Placental pericyte (primary cell): ENCODE results near the gene TAF5L. TPM values are rescaled to one million over a fixed set of nuclear protein-coding genes. Genes with fewer than 3 reads are reported as not detected.

ENCODE experiments used
- small RNA-seq: library from RNA; depleted of rRNA; stranded (forward); fragments of <200 nt; gene quantifications from one replicate; pipeline ENCODE3, GENCODE V24; 2012; ENCODE audit warnings: low replicate concordance
- total RNA-seq: library from RNA; depleted of rRNA; stranded (reverse); fragments of >200 nt; gene quantifications from 2 replicates; pipeline ENCODE4 v1.2.3, GENCODE V29; 2012

TAF5L gene
- 15.8 and 30.8 TPM in 2 replicates for total RNA-seq

DNA sequence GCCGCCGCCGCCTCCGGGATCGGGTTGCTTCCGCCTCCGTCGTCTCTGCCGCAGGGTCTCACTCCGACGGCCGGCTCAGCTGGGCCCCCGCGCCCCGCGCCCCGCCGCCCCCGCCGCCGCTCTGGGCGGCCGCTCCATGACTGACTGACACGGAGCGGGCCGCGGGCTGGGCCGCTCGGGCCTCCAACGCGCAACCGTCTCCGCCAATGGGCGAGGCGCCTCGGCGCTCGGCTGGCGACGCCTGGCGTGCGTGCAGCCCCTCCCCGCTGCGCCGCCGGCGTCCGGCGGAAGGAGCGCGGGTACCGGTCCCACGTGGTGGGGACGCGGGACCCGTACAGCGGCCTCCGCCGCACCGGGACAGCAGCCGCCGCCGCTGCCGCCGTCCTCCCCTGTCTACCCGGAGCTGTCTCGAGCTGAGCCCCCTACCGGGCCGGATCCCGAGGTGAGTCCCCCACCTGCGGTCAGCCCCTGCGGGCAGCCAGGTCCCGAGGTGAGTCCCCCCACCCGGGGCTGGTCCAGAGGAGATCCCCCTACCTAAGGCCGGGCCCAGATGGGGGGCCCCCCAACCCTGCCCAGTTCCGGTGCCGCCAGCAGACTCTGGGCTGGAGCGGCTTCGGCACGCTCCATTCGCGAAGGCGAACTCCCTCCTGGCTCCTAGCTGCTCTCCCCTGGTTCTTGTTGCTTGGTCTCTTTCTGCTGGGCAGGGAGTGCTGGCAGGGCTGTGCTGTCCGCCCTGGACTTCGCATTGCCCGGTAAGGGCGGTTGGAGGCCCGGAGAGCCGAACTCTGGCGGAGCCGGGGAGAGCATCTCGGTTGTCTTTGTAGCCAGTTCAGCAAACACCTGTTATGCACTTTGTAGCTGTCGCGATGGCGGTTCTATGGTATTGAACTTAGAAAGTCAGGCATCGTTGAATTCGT, at the start of gene TAF5L, which contains the start of gene URB2:
TSS of gene TAF5L (minus strand) at position 208 of the 917 bp plus-strand sequence. CDS start 11,640 bp downstream, outside the sequence.
TSS of gene URB2 (plus strand) at position 333 of the 917 bp plus-strand sequence. CDS start 1,387 bp downstream, outside the sequence.

DNA sequence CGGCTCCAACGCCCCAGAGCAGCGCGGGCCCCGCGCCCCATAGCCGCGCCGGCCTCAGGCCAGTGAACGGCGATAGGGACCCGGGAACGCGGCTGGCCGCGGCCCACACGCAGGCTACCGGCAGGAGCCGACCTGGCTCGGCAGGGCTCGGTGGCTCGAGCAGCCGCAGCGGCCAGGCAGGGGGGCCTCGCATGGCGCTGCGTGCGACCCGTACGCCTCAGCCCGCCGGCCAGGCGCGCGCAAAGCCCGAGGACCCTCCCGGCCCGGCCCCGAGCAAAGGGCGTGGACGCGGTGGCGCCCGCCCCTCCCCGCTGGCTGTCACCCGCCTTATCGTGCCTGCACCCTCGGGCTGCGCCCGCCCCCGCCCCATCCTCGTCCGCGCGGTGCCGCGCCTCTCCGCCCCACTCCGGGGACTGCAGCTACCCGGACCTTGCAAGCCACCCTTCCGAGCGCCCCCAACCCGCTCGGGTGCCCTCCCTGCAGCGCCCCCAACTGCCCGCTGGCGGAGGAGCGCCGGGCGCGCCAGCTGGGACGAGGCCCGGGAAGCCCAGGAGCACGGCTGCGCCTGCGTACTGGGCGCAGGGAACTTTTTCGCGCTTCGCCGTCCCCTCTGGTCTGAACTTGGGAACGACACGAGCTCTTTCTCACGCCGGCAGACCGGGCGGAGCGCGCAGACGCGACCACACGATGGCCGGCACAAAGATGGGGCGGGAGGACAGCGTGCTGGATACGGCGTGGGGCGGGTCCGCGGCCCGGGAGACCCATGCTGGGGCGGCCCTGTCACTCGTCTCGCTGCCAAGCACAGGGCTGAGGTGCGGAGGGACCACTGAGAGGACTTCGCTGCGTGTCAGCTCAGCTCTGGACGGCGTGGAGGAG, 67.2 kb downstream of the TAF5L start, which contains the start of gene ABCB10:
TSS of gene ABCB10 (minus strand) at position 248 of the 876 bp plus-strand sequence. CDS start at position 193, 55 bp downstream.

Small RNA genes lying within 50 kb of the gene (small RNA-seq; reads per million reads assigned to genes)
- gene HMGN2P19 (not detected), gene RNA5SP78 (not detected)

Other genes starting within 250 kb of the TAF5L start
- gene ACTA1, start 192.0 kb downstream of the TAF5L start, total RNA-seq = not detected in 2 replicates
- gene NUP133, start 117.8 kb downstream of the TAF5L start, total RNA-seq = 23.6 and 44.5 TPM in 2 replicates
- 16.2 and 29.8 TPM in 2 replicates for gene ABCB10, start 67.4 kb downstream of the TAF5L start, total RNA-seq
- gene URB2, start 125 bp upstream of the TAF5L start, total RNA-seq = 9.2 and 20.8 TPM in 2 replicates